SIG-M5 treated with dmso at 0.1 percent for 504 hours (cell line): ENCODE data around the gene GLIS1.
"Not testable (repeated sequence)": the region's sequence is repeated elsewhere in the genome, so short reads cannot be mapped to it uniquely, and the experiment has no call there.

Experiments used
- DNase-seq: peaks from one replicate; lab custom pipeline; 2025; ENCODE audit not compliant: unreplicated experiment; lab: John Stamatoyannopoulos, UW

The GLIS1 gene

DNA sequence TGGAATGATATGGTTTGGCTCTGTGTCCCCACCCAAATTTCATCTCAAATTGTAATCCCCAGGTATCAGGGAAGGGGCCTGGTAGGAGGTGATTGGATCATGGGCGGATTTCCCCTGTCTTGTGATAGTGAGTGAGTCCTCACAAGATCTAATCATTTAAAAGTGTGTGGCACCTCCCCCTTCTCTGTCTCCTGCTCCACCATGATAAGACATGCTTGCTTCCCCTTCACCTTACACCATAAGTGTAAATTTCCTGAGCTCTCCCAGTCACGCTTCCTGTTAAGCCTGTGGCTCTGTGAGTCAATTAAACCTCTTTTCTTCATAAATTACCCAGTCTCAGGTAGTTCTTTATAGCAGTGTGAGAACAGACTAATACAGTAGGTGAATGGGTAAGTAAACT is 170.4 kb downstream of the GLIS1 start:
- DNase-seq, result no peak

DNA sequence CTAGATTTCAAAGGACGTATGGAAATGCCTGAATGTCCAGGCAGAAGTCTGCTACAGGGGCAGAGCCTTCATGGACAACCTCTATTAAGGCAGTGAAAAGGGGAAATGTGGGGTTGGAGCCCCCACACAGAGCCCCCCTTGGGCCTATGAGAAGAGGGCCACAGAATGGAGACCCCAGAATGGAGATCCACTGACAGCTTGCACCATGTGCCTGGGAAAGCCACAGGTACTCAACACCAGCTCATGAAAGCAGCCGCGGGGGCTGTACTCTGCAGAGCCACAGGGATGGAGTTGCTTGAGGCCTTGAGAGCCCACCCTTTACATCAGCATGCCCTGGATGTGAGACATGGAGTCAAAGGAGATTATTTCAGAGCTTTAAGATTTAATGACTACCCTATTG is 171.1 kb downstream of the GLIS1 start:
- DNase-seq, result no peak

DNA sequence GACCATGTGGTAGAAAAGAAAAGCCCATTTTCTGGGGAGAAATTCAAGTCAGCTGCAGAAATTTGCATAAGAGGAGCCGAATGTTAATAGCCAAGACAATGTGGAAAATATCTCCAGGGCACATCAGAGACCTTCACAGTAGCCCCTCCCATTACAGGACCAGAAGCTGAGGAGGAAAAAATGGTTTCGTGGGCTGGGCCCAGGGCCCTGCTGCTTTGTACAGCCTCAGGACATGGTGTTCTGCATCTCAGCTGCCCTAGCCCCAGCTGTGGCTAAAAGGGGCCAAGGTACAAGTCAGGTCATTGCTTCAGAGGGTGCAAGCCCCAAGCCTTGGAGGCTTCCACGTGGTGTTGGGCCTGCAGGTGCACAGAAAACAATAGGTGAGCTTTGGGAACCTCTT is 171.5 kb downstream of the GLIS1 start:
- no peak for DNase-seq

- DNase-seq, result no peak
These were observed 175.4 kb downstream of the GLIS1 start for GRCh38 chr1:53563611-53564010.

DNA sequence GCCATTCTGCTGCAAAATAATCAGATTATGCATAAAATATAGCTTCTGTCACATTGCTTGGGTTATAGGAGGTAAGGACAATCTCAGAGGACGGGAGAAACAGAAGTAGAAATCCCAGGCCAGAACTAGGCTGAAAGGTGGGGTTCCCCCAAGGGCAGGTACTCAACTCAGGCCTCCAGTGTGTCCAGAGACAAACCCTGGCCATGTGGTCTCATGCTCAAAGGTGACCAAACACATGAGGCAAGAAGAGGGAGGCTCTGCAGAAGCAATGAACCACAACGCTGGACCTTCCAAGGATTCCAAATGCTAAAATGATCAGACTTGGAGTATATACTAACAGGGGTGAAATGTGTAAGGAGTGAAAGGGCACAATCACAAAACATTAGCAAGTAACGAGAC is 176.0 kb downstream of the GLIS1 start:
- DNase-seq, result no peak

- DNase-seq, result no peak
These were observed 176.5 kb downstream of the GLIS1 start for GRCh38 chr1:53562291-53562980.

DNA sequence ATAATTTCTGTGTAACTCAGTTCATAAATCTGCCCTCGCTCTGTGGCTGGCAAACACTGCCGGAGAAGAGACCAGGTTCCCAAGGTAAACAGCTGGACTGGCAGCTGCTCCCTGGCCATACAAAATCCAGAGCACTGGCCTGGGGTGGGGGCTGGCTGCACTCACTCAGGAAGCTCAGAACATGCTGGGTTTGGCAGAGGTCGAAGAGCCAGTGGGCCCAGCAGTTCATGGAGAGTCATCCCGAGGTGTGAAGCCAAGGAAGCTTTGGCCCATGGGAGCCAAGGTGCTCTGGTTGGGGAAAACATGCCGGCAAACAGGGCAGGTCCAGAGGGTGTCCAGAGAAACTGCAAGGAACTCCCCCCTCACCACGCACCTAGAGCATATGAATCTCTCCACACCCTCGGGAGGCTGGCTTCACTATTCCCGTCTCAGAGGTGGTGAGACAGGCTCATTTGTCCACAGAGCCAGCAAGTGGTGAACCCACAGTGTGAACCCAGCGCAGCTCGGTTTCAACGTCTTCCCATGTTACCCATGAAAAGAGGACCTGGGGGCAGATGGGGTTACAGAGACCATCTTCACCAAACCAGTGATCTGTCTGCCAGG is 177.4 kb downstream of the GLIS1 start:
- DNase-seq, result no peak

DNA sequence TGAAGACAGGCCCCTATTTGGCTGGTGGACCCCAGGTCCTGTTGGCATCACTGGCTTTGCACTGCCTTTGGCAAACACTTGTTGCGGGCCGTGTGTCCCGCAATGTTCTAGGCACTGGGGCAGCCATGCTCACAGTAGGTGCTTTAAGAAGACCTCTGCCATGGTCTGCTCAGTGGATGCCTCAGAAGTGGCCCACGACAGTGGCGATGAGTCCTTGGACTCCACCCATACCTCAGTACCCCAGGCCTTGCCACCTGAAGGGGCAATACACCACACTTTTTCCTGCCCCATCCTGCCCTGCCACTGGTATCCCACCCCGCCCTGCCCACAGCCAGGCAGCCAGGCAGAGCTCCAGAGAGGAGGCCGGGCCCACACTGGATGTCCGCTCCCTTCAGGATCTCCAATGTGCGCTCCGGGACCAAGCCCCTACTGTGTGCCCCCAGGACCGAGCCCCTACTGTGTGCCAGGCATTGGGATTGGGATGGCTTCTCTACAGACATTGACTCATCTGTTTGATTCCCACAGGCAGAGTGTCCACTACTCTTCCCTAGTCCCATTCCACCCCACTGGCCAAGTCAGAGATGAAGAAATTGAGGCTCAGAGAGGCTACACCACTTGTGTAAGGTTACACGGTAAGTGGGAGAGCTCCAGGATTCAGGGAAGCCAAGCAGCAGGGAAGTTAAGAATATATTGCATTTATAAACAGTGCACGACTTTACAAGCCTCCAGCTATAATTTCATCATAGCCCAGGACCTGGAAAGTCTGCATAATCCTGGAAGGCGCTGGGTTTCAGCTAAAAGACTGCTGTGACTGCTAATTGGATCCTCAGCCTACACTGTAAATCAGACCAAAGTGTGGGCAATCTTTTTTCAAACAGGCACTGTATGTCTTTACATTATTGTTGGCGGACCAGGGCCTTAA is 178.1 kb downstream of the GLIS1 start:
- DNase-seq, result no peak

DNA sequence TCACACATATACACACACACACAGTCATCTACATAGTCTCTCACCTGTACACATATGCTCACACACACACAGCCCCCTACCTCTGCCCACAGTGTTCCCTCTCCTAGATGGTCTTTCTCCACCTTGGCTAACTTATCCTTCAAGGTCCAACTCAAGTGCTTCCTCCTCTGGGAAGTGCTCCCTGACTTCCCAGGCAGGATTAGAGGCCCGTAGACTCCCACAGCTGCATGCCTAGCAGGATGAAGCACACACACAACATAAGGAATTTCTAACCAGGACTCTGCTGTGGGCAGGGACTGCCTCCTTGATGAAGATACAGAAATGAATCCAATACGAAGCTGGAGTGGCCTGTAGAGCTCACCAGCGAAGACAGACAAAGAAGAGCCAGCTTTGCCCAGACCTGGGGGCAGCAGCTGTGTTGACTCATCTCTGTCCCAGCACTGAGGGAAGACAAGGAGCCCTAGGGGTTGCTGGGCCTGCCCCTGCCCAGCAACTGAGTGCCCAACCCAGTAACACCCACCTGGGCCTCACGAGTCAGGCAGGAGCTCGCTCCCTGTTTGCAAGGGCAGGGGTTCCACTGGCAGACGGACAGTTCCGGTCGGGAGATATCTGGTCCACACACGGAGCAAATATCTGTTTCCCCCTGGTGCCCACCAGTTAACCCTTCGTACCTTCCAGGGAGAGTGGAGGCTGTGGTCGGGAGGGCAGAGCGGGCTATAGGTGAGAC is 178.9 kb downstream of the GLIS1 start:
- no peak for DNase-seq

- DNase-seq, result no peak
These were observed 179.6 kb downstream of the GLIS1 start for GRCh38 chr1:53559391-53559815.

DNA sequence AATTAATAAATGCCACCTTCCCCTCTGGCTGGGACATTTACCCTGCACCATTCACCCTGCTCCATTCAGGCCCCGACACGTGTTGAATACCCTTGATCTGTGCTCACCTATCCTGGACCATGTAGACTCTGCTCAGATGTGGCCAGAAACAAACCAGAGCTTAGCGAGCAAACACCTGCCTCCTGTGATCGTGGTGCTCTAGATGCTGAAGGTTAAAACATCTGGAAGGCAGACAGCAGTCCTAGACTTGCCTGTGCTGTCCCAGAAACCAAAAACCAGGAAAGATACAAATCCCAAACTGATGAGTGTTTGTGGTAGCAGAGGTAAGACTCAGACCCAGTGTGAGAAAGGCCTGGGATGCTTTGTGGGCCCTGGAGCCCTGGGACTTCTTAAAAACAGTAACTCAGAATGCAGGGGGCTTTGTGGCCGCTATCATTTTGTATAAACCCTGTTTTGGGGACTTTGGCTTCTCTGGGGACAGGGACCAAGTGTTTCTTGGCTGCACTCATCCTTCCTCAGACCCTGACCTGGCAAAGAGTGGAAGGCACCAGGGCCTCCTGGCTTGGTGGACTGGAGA is 180.1 kb downstream of the GLIS1 start:
- DNase-seq, result no peak

- no peak for DNase-seq
These were observed 180.9 kb downstream of the GLIS1 start for GRCh38 chr1:53557830-53558738.

DNA sequence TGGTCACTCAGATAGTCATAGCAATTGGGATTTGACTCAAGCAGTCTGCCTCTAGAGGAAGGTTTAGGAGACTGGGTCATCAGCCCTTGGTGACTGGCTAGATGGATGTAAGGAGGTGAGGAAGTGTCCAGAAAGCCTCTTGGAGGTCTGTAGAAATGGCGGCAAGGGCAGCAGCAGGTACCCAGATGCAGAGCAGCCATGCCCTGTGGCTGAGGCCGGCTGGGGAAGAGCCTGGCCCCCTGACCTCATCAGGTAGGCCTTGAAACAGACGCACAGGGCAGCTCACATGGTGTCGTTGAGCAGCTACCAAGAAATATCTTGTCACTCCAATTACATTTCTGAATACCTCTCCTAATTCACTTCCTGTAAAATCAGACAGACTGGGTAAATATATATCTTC is 181.6 kb downstream of the GLIS1 start:
- no peak for DNase-seq

DNA sequence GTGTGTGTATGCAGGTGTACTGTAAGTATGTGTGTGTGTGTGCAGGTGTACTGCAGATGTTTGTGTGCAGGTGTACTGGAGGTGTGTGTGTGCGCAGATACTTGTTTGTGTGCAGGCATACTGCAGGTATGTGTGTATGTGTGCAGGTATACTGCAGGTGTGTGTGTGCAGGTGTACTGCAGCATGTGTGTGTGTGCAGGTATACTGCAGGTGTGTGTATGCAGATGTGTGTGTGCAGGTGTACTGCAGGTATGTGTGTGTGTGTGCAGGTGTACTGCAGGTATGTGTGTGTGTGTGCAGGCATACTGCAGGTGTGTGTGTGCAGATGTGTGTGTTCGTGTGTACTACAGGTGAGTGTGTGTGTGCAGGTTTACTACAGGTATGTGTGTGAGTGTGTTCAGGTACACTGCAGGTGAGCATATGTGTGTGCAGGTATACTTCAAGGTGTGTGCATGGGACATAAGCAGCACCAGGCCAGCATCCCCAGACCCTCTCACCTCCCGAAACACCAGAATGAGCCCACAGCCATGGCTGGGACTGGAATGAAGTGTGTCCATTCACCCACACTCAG is 182.2 kb downstream of the GLIS1 start:
- DNase-seq, result no peak

- not testable (repeated sequence) for DNase-seq
These were observed 183.2 kb downstream of the GLIS1 start for GRCh38 chr1:53555620-53556326.

DNA sequence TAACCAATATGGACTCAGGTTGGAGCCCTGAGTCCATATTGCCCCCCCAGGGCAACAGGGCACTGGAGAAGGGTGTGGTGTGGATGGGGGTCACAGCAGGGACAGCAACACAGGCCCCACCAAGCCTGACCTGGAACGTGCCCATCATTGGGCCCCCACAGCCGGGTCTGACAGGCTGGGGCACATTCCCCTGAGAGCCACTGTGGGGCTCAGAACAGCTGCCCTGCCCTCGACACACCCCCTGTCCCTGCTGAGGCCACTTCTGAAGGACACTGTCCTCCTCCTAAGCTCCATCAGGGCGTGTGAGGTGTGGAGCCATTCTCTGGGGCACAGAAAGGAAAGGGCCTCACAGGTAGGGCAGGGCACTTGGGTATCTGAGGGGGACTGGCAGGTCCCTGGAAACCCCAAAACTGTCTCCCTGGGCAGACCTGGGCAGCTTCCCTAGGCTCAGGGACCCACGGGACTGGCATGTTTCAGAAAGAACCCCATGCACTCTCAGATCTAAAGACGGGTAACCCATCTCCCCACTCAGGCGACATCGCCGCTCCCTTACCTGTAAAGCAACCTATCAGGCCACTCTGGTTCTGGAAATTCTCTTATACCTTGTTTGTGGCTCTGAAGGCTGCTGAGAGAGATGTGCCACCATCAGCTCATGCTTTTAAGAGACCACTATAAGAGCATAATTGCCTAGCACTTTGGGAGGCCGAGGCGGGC is 184.2 kb downstream of the GLIS1 start:
- DNase-seq, result no peak

DNA sequence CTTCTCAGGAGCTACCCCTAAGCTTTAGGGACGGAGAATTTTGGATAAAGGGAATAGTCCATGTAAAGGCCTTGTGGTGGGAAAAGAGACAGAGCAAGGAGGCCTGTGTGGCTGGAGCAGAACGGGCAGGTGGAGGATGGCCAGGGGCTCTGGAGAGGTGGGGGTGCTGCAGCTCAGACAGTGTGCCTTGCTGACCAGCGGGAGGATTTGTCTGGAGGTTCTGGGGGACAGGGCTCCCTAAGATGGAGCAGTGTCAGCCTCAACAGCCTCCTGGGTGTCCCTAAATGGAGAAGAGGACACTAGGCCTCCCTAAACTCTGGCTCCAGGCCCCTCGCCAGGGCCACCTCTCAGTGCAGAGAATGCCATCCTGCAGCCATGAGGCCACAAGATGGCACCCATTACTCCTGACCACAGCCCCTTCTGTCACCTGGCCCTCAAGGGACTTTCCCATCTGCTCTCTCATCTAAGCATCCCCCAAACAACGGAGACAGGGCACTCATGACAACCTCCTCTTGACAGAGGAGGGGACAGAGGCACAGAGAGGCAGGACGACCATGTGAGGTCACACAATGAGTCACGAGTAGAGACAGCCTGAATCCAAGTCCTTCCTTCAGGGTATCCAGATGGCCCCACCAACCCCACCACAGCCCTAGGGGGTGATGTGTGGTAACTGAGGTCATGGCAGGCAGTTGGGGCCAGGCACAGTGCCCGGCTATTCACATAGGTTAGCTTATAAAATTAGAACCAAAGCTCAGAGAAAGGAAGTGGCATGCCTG is 185.0 kb downstream of the GLIS1 start:
- no peak for DNase-seq
